GM12878 (cell line): ENCODE measurements around the gene NOS1AP. TPM values are rescaled to one million over a fixed set of nuclear protein-coding genes. Genes with fewer than 3 reads are reported as not detected.

Experiments
- ATAC-seq: fragments of 200-7000 bp; cut with Tn5 transposase; 3 replicates; pipeline ENCODE4 v1.9.1; 2020; ENCODE audit warnings: mild to moderate bottlenecking, moderate library complexity
- BruUV-seq: library from RNA; stranded (reverse); fragments of 400-500 nt; replicated peaks from 2 replicates; lab custom pipeline; 2021; lab: Mats Ljungman, UMichigan
- CTCF ChIA-PET: fragments of 300-600 bp; sonication (Branson Sonifier 250); formaldehyde crosslinking; extraction: SDS; loops from one replicate; lab custom pipeline; 2021; ENCODE audit warnings: inconsistent platforms; lab: Yijun Ruan, JAX
- POLR2A ChIA-PET: fragments of 350-600 bp; formaldehyde crosslinking; extraction: SDS; loops from one replicate; lab custom pipeline; 2021; ENCODE audit warnings: inconsistent platforms; lab: Charles Lee
- RAD21 ChIA-PET: fragments of 300-600 bp; sonication (Branson Sonifier 250); formaldehyde crosslinking; loops from one replicate; lab custom pipeline; 2023; ENCODE audit warnings: antibody characterized with exemption; ENCODE audit not compliant: unreplicated experiment; lab: Charles Lee
- SMC1A ChIA-PET: fragments of 300-600 bp; sonication (Branson Sonifier 250); formaldehyde crosslinking; loops from one replicate; lab custom pipeline; 2023; ENCODE audit not compliant: unreplicated experiment, uncharacterized antibody; lab: Charles Lee
- DNase-seq: peaks from one replicate; pipeline ENCODE4 v3.0.0-alpha.2; 2011; ENCODE audit warnings: low read depth, low spot score
- FAIRE-seq: peaks from 3 replicates; lab custom pipeline; 2011; peaks lifted over from hg19 to GRCh38; lab: Jason Lieb, UNC
- H2AFZ ChIP-seq: 2 replicates; pipeline ENCODE4 v1.6.0; 2011; ENCODE audit warnings: low read depth, low read length, control low read depth; ENCODE audit not compliant: control insufficient read depth
- H3K27ac ChIP-seq: 2 replicates; pipeline ENCODE4 v1.5.1; 2011; ENCODE audit warnings: control low read depth; ENCODE audit not compliant: control insufficient read depth, insufficient read depth
- H3K27me3 ChIP-seq, 2 experiments: replicated peaks in 1 of 2; 2 replicates each; pipeline versions ENCODE4 v1.6.0 to v1.6.1; 2011; ENCODE audit warnings: low read length in 1 of 2; ENCODE audit not compliant: control insufficient read depth in 2 of 2, insufficient read depth in 2 of 2
- H3K36me3 ChIP-seq, 2 experiments: 2 replicates each; pipeline ENCODE4 v1.5.1; 2011; ENCODE audit warnings: low read length in 1 of 2; ENCODE audit not compliant: control insufficient read depth in 2 of 2, insufficient read depth in 2 of 2
- H3K4me1 ChIP-seq: 2 replicates; pipeline ENCODE4 v1.6.1; 2011; ENCODE audit warnings: mild to moderate bottlenecking, low read length, moderate library complexity, mixed read lengths; ENCODE audit not compliant: control insufficient read depth, insufficient read depth
- H3K4me2 ChIP-seq: 2 replicates; pipeline ENCODE4 v1.6.0; 2011; ENCODE audit warnings: control low read depth; ENCODE audit not compliant: control insufficient read depth, insufficient read depth
- H3K4me3 ChIP-seq: fragments of 200-600 bp; sonication (generic); 2 replicates; pipeline ENCODE4 v1.5.1; 2016
- H3K79me2 ChIP-seq: 2 replicates; pipeline ENCODE4 v1.6.0; 2011; ENCODE audit warnings: low read length; ENCODE audit not compliant: control insufficient read depth, insufficient read depth
- H3K9ac ChIP-seq: 2 replicates; pipeline ENCODE4 v1.8.0; 2011; ENCODE audit warnings: low read length, control low read depth, mixed read lengths; ENCODE audit not compliant: control insufficient read depth, insufficient read depth
- H3K9me3 ChIP-seq: replicated peaks from 3 replicates; pipeline ENCODE4 v1.5.1; 2011; ENCODE audit warnings: mild to moderate bottlenecking, low read length; ENCODE audit not compliant: control insufficient read depth, insufficient read depth
- H4K20me1 ChIP-seq: 2 replicates; pipeline ENCODE4 v1.6.0; 2011; ENCODE audit not compliant: control insufficient read depth, insufficient read depth
- CBX3 ChIP-seq: fragments of 200-600 bp; sonication (generic); IDR thresholded peaks from 2 replicates; pipeline ENCODE4 v1.6.1; 2016; ENCODE audit warnings: low read depth, borderline replicate concordance
- CREB1 ChIP-seq: IDR thresholded peaks from 2 replicates; pipeline ENCODE4 v1.6.1; 2012; ENCODE audit warnings: low read depth, mild to moderate bottlenecking, inconsistent platforms
- WGBS: methylation state at CpG from one replicate; pipeline ENCODE4 v1.1.6; 2016; ENCODE audit warnings: low lambda C conversion rate; ENCODE audit not compliant: insufficient replicate concordance, insufficient coverage; ENCODE audit errors: missing lambda C conversion rate; 5-methylcytosine and 5-hydroxymethylcytosine counted together
- in situ Hi-C: fragments of 300-500 bp; cut with MboI; formaldehyde crosslinking; loops from 9 replicates; pipeline ENCODE4 v1.14.3; 2018; ENCODE audit warnings: mixed read lengths
- intact Hi-C: fragments of 100-400 bp; cut with micrococcal nuclease; formaldehyde crosslinking; loops from one replicate; pipeline ENCODE4 v1.14.2; 2022; ENCODE audit not compliant: unreplicated experiment
- polyA plus RNA-seq, 11 experiments: library from polyadenylated mRNA; depleted of rRNA in 4 of 11; unstranded in 6 of 11; stranded (reverse) in 5 of 11; fragments of >200 nt; fragmentation: Nextera tagmentation in 4 of 11; fragmentation: Illumina TruSeq in 1 of 11; extraction: Ambion mirVana in 4 of 11; extraction: Trizol in 1 of 11; gene quantifications; 1 replicate in 1 of 11; 2 replicates in 10 of 11; pipeline versions ENCODE4 v1.2.1 to v1.2.3, GENCODE V29; 2011 to 2016; ENCODE audit warnings: inconsistent platforms in 2 of 11, missing spikeins in 2 of 11, low read depth in 1 of 11
- total RNA-seq, 4 experiments: library from RNA; depleted of rRNA in 3 of 4; stranded (reverse); fragments of >200 nt in 3 of 4; fragmentation: Illumina TruSeq in 1 of 4; extraction: Trizol in 1 of 4; gene quantifications; 2 replicates each; pipeline versions ENCODE4 v1.2.1 to v1.2.3, GENCODE V29; 2013 to 2021
- TF ChIP-seq, protein P1 (sequence below): fragments of 450-650 bp; formaldehyde crosslinking; IDR thresholded peaks from 2 replicates; pipeline ENCODE4 v1.5.0; 2022; ENCODE audit warnings: mild to moderate bottlenecking, missing genetic modification characterization
- TF ChIP-seq, protein P2 (sequence below): fragments of 450-650 bp; IDR thresholded peaks from 2 replicates; pipeline ENCODE4 v1.6.1; 2017; ENCODE audit warnings: antibody characterized with exemption, mild to moderate bottlenecking, moderate library complexity

Gene NOS1AP
- total and polyA plus RNA-seq, 10 of the 15 experiments (the other 5 are each of a cell fraction or from before 2014, with no cell fraction given), result 0.03 to 0.15 TPM; not detected in 8

DNA sequence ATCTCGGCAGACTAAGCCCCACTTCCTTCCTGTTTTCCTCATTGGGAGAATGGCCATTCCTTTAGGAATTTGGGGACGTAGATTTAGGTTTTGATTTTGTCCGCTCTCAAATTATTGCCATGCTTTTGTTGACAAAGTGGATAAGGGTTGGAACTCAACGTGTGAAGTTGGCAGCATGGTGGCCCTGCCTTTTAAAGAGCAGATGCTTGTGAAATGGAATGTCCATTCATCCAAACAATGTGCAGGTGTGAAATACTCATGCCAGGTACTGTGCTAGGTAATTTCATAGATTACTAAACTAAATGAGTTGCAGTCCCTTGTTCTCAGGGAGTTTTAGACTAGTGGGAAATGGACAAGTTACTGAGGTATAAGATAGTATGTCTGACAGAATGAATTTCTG is 232.2 kb downstream of the NOS1AP start (continued):
- TF ChIP-seq CREB1 (no peak), CBX3 (no peak)
- TF ChIP-seq, protein P1, sequence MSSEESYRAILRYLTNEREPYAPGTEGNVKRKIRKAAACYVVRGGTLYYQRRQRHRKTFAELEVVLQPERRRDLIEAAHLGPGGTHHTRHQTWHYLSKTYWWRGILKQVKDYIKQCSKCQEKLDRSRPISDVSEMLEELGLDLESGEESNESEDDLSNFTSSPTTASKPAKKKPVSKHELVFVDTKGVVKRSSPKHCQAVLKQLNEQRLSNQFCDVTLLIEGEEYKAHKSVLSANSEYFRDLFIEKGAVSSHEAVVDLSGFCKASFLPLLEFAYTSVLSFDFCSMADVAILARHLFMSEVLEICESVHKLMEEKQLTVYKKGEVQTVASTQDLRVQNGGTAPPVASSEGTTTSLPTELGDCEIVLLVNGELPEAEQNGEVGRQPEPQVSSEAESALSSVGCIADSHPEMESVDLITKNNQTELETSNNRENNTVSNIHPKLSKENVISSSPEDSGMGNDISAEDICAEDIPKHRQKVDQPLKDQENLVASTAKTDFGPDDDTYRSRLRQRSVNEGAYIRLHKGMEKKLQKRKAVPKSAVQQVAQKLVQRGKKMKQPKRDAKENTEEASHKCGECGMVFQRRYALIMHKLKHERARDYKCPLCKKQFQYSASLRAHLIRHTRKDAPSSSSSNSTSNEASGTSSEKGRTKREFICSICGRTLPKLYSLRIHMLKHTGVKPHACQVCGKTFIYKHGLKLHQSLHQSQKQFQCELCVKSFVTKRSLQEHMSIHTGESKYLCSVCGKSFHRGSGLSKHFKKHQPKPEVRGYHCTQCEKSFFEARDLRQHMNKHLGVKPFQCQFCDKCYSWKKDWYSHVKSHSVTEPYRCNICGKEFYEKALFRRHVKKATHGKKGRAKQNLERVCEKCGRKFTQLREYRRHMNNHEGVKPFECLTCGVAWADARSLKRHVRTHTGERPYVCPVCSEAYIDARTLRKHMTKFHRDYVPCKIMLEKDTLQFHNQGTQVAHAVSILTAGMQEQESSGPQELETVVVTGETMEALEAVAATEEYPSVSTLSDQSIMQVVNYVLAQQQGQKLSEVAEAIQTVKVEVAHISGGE (CRISPR knock-in tag), result no peak

DNA sequence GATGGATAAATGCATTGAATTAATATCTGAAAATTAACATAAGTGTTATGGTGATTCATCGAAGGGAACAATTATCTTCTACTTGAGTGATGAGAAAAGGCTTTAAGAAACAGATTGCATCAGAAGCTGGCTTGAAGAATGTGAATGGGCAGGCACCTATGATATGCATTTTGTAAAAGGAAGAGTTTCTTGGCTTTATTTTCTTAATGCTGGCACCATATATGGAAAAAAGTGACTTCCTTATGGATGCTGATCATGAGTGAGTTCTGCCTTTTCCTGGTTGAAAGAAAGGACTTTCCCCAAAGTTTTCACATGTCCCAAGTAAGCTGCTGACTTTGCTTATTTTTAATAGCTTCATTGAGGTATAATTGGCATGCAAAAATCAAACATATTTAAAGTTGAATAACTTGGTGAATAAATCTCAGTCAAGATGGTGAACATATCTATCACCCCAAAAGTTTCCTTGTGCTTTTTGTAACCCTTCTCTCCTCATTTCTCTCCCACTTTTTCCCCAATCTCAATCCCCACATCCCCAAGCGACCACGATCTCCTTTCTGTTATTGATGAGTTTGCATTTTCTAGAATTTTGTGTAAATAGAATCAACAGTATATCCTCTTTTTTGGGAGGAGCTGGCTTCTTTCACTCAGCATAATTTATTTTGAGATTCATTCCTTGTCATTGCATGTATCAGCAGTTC is 233.0 kb downstream of the NOS1AP start:
- no peak for ATAC-seq
- no peak overlapping the region for H2AFZ ChIP-seq
- no peak overlapping the region for H3K4me3 ChIP-seq
- H3K36me3 ChIP-seq, result no peaks in the 10 kb centered on the region
- TF ChIP-seq, protein P2, sequence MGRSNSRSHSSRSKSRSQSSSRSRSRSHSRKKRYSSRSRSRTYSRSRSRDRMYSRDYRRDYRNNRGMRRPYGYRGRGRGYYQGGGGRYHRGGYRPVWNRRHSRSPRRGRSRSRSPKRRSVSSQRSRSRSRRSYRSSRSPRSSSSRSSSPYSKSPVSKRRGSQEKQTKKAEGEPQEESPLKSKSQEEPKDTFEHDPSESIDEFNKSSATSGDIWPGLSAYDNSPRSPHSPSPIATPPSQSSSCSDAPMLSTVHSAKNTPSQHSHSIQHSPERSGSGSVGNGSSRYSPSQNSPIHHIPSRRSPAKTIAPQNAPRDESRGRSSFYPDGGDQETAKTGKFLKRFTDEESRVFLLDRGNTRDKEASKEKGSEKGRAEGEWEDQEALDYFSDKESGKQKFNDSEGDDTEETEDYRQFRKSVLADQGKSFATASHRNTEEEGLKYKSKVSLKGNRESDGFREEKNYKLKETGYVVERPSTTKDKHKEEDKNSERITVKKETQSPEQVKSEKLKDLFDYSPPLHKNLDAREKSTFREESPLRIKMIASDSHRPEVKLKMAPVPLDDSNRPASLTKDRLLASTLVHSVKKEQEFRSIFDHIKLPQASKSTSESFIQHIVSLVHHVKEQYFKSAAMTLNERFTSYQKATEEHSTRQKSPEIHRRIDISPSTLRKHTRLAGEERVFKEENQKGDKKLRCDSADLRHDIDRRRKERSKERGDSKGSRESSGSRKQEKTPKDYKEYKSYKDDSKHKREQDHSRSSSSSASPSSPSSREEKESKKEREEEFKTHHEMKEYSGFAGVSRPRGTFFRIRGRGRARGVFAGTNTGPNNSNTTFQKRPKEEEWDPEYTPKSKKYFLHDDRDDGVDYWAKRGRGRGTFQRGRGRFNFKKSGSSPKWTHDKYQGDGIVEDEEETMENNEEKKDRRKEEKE, result no peak
- no peak overlapping the region for H3K27ac ChIP-seq
- no peaks in the 10 kb centered on the region for H4K20me1 ChIP-seq
- intact Hi-C loops (no loop called here), in situ Hi-C loops (no loop called here)
- no peak for FAIRE-seq
- WGBS, result 0% methylated on average over 3 of the region's 3 CpGs
- no peaks in the 10 kb centered on the region; a peak in 2 of 4 replicates for H3K27me3 ChIP-seq
- DNase-seq, result no peak
- ChIA-PET CTCF (no interaction called here), SMC1A (no interaction called here), POLR2A (no interaction called here), RAD21 (no interaction called here)
- BruUV-seq, result no TSS peak
- no peaks in the 10 kb centered on the region for H3K4me1 ChIP-seq
- no peaks in the 10 kb centered on the region for H3K9me3 ChIP-seq
- no peaks in the 10 kb centered on the region for H3K79me2 ChIP-seq
- H3K9ac ChIP-seq, result no peak overlapping the region
- no peak overlapping the region for H3K4me2 ChIP-seq
